H9 (cell line): ENCODE data around the gene NBEAL2. TPM values are rescaled to one million over a fixed set of nuclear protein-coding genes. Genes with fewer than 3 reads are reported as not detected.

ENCODE experiments used
- DNase-seq: peaks from one replicate; pipeline ENCODE4 v3.0.0-alpha.2; 2017
- H2AFZ ChIP-seq: one replicate; pipeline ENCODE4 v1.6.1; 2013; ENCODE audit warnings: mild to moderate bottlenecking, low read length, control low read depth, moderate library complexity
- H2AK5ac ChIP-seq: 2 replicates; pipeline ENCODE4 v1.6.1; 2013; ENCODE audit warnings: low read length, control low read depth, mixed read lengths; ENCODE audit not compliant: insufficient read length
- H2BK120ac ChIP-seq: one replicate; pipeline ENCODE4 v1.6.1; 2013; ENCODE audit warnings: low read depth, mild to moderate bottlenecking, low read length, control low read depth, inconsistent platforms; ENCODE audit not compliant: poor library complexity, severe bottlenecking
- H2BK12ac ChIP-seq: 2 replicates; pipeline ENCODE4 v1.6.1; 2013; ENCODE audit warnings: low read length, control low read depth, mixed read lengths, low read depth; ENCODE audit not compliant: insufficient read length
- H2BK15ac ChIP-seq: 2 replicates; pipeline ENCODE4 v1.6.1; 2013; ENCODE audit warnings: low read depth, low read length, control low read depth
- H2BK20ac ChIP-seq: one replicate; pipeline ENCODE4 v1.6.1; 2013; ENCODE audit warnings: low read depth, mild to moderate bottlenecking, low read length, control low read depth, inconsistent platforms; ENCODE audit not compliant: poor library complexity, severe bottlenecking
- H2BK5ac ChIP-seq: 2 replicates; pipeline ENCODE4 v1.6.1; 2013; ENCODE audit warnings: low read length, control low read depth, mixed read lengths; ENCODE audit not compliant: insufficient read length
- H3K14ac ChIP-seq: 2 replicates; pipeline ENCODE4 v1.6.1; 2013; ENCODE audit warnings: low read length, control low read depth; ENCODE audit not compliant: insufficient read depth
- H3K18ac ChIP-seq: 2 replicates; pipeline ENCODE4 v1.6.1; 2013; ENCODE audit warnings: low read depth, mild to moderate bottlenecking, mixed read lengths, low read length, control low read depth; ENCODE audit not compliant: insufficient read length
- H3K23ac ChIP-seq: 2 replicates; pipeline ENCODE4 v1.6.1; 2013; ENCODE audit warnings: low read length, control low read depth, mixed read lengths, low read depth; ENCODE audit not compliant: insufficient read length
- H3K23me2 ChIP-seq: 2 replicates; pipeline ENCODE4 v1.6.1; 2013; ENCODE audit warnings: low read depth, mild to moderate bottlenecking, mixed read lengths, low read length, control low read depth; ENCODE audit not compliant: insufficient read length, poor library complexity, severe bottlenecking
- H3K27ac ChIP-seq: 2 replicates; pipeline ENCODE4 v1.5.1; 2013; ENCODE audit warnings: low read length, control low read depth, mixed read lengths, low read depth; ENCODE audit not compliant: insufficient read length
- H3K27me3 ChIP-seq: 2 replicates; pipeline ENCODE4 v1.6.1; 2013; ENCODE audit warnings: low read length, control low read depth, inconsistent platforms; ENCODE audit not compliant: insufficient read depth
- H3K4ac ChIP-seq: 2 replicates; pipeline ENCODE4 v1.6.1; 2013; ENCODE audit warnings: low read depth, mild to moderate bottlenecking, control low read depth, inconsistent platforms, low read length, moderate library complexity
- H3K4me1 ChIP-seq: 2 replicates; pipeline ENCODE4 v1.6.1; 2013; ENCODE audit warnings: low read length, control low read depth, inconsistent platforms; ENCODE audit not compliant: insufficient read depth
- H3K4me2 ChIP-seq: 2 replicates; pipeline ENCODE4 v1.6.1; 2013; ENCODE audit warnings: low read length, control low read depth, mixed read lengths; ENCODE audit not compliant: insufficient read length, insufficient read depth
- H3K56ac ChIP-seq: 2 replicates; pipeline ENCODE4 v1.6.1; 2013; ENCODE audit warnings: low read depth, mild to moderate bottlenecking, mixed read lengths, low read length, control low read depth; ENCODE audit not compliant: insufficient read length
- H3K79me1 ChIP-seq: 2 replicates; pipeline ENCODE4 v1.6.1; 2013; ENCODE audit warnings: low read depth, mild to moderate bottlenecking, moderate library complexity, low read length, control low read depth, inconsistent platforms; ENCODE audit not compliant: insufficient read depth, poor library complexity, severe bottlenecking
- H3K79me2 ChIP-seq: 2 replicates; pipeline ENCODE4 v1.6.1; 2013; ENCODE audit warnings: low read length, control low read depth, inconsistent platforms; ENCODE audit not compliant: insufficient read depth
- H3K9ac ChIP-seq: 2 replicates; pipeline ENCODE4 v1.6.1; 2013; ENCODE audit warnings: low read length, control low read depth, mixed read lengths; ENCODE audit not compliant: insufficient read length; ENCODE audit errors: extremely low read depth
- H3K9me3 ChIP-seq: one replicate; pipeline ENCODE4 v1.6.1; 2013; ENCODE audit warnings: low read depth, low read length, inconsistent platforms; ENCODE audit not compliant: control insufficient read depth
- H3T11ph ChIP-seq: one replicate; pipeline ENCODE4 v1.6.1; 2013; ENCODE audit warnings: mild to moderate bottlenecking, low read length, control low read depth, inconsistent platforms
- H4K20me1 ChIP-seq: one replicate; pipeline ENCODE4 v1.6.1; 2013; ENCODE audit not compliant: control insufficient read depth, insufficient read length, insufficient read depth
- H4K5ac ChIP-seq: 2 replicates; pipeline ENCODE4 v1.6.1; 2013; ENCODE audit warnings: low read depth, mild to moderate bottlenecking, mixed read lengths, low read length, control low read depth; ENCODE audit not compliant: insufficient read length
- H4K8ac ChIP-seq: replicated peaks from 2 replicates; pipeline ENCODE4 v1.6.1; 2013; ENCODE audit warnings: low read length, control low read depth, mixed read lengths, low read depth; ENCODE audit not compliant: insufficient read length
- H4K91ac ChIP-seq: 2 replicates; pipeline ENCODE4 v1.6.1; 2013; ENCODE audit warnings: low read depth, mild to moderate bottlenecking, moderate library complexity, mixed read lengths, low read length, control low read depth; ENCODE audit not compliant: insufficient read length
- H3K27ac Mint-ChIP-seq, 3 experiments: 2 replicates in 2 of 3; 3 replicates in 1 of 3; pipeline ENCODE4 v1.8.0; 2020 to 2021; ENCODE audit warnings: mixed read lengths in 3 of 3, mild to moderate bottlenecking in 1 of 3, moderate library complexity in 1 of 3
- H3K27me3 Mint-ChIP-seq: 2 replicates; pipeline ENCODE4 v1.8.0; 2021; ENCODE audit warnings: low read depth, mild to moderate bottlenecking, moderate library complexity, mixed read lengths
- H3K36me3 Mint-ChIP-seq, 3 experiments: 2 replicates in 2 of 3; 3 replicates in 1 of 3; pipeline ENCODE4 v1.8.0; 2020 to 2021; ENCODE audit warnings: low read depth in 3 of 3, mixed read lengths in 3 of 3; ENCODE audit not compliant: insufficient read depth in 1 of 3
- H3K4me1 Mint-ChIP-seq, 2 experiments: 2 replicates each; pipeline ENCODE4 v1.8.0; 2020; ENCODE audit warnings: mixed read lengths in 2 of 2
- H3K4me3 Mint-ChIP-seq, 2 experiments: 2 replicates in 1 of 2; 3 replicates in 1 of 2; pipeline ENCODE4 v1.8.0; 2020 to 2021; ENCODE audit warnings: mild to moderate bottlenecking in 2 of 2, mixed read lengths in 2 of 2, moderate library complexity in 1 of 2
- H3K9me3 Mint-ChIP-seq, 2 experiments: 2 replicates in 1 of 2; 3 replicates in 1 of 2; pipeline ENCODE4 v1.8.0; 2020; ENCODE audit warnings: mild to moderate bottlenecking in 2 of 2, mixed read lengths in 2 of 2, moderate library complexity in 1 of 2
- WGBS: extraction: QIAGEN DNeasy Blood & Tissue Kit; methylation state at CpG from one replicate; pipeline ENCODE4 v1.1.7; 2013; ENCODE audit warnings: missing lambda C conversion rate, low lambda C conversion rate, mixed read lengths; ENCODE audit not compliant: insufficient read length; ENCODE audit errors: extremely low coverage; 5-methylcytosine and 5-hydroxymethylcytosine counted together
- total RNA-seq: library from RNA; stranded (reverse); gene quantifications from 2 replicates; pipeline ENCODE4 v1.2.1, GENCODE V29; 2021
- TF ChIP-seq, protein P1 (sequence below): fragments of 200-600 bp; sonication (generic); conservative IDR thresholded peaks from 3 replicates; pipeline ENCODE4 v1.8.0; 2021; ENCODE audit warnings: antibody characterized with exemption, mild to moderate bottlenecking

The NBEAL2 gene
- total RNA-seq, 1 experiment from 2014 or later: 52.1 TPM

DNA sequence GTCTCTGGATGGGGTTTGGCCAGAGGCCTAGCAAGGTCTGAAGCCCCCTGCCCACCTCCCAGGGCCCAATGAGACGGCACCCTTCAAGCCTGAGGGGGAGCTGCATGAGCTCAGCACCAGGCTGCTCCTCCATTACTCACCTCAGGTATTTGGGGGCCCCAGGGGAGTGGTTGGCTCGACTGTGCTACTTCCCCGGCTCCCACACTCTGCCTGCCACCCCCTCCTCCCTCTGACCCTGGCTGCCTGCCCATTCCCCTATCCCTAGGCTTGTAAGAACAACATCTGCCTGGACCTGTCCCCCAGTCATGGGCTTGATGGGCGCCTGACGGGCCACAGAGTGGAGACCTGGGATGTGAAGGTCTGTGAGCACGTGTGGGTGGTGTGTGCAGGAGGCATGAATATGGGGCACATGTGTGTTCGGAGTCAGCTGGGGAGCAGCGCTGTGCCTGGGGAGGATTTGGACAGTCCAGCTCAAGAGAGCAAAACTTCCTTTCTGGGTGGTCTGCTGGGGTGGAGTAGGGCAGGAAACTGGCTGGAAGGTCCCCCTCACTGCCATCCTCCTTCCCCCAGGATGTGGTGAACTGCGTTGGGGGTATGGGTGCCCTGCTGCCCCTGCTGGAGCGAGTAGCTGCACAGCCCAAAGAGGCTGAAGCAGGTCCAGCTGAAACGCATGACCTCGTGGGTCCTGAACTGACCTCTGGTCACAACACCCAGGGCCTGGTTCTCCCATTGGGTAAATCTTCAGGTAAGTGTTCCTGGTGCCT lies 17.4 kb downstream of the NBEAL2 start:
- Histone ChIP-seq H2AFZ (no peak overlapping the region), H3K4ac (no peak overlapping the region), H4K20me1 (no peaks in the 10 kb centered on the region), H3T11ph (no peak overlapping the region), H2BK5ac (no peak overlapping the region), H2BK15ac (no peak overlapping the region), H3K23me2 (no peaks in the 10 kb centered on the region), H2AK5ac (no peak overlapping the region), H2BK20ac (no peak overlapping the region), H3K14ac (no peak overlapping the region; the same call in 1 of the 2 replicates), H3K4me1 (no peaks in the 10 kb centered on the region), H3K79me2 (no peaks in the 10 kb centered on the region), H3K9ac (no peak overlapping the region), H3K27ac (no peak overlapping the region), H3K27me3 (no peaks in the 10 kb centered on the region), H2BK12ac (no peak overlapping the region), H3K79me1 (no peaks in the 10 kb centered on the region), H3K18ac (no peak overlapping the region), H4K8ac (no peak overlapping the region), H2BK120ac (no peak overlapping the region), H3K23ac (no peak overlapping the region), H3K4me2 (no peak overlapping the region), H3K9me3 (no peaks in the 10 kb centered on the region), H4K5ac (no peak overlapping the region), H3K56ac (no peak overlapping the region), H4K91ac (no peak overlapping the region)
- TF ChIP-seq, protein P1, sequence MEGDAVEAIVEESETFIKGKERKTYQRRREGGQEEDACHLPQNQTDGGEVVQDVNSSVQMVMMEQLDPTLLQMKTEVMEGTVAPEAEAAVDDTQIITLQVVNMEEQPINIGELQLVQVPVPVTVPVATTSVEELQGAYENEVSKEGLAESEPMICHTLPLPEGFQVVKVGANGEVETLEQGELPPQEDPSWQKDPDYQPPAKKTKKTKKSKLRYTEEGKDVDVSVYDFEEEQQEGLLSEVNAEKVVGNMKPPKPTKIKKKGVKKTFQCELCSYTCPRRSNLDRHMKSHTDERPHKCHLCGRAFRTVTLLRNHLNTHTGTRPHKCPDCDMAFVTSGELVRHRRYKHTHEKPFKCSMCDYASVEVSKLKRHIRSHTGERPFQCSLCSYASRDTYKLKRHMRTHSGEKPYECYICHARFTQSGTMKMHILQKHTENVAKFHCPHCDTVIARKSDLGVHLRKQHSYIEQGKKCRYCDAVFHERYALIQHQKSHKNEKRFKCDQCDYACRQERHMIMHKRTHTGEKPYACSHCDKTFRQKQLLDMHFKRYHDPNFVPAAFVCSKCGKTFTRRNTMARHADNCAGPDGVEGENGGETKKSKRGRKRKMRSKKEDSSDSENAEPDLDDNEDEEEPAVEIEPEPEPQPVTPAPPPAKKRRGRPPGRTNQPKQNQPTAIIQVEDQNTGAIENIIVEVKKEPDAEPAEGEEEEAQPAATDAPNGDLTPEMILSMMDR: no peak
- no peaks in the 10 kb centered on the region for H3K27me3 Mint-ChIP-seq
- peaks cover 8 to 13% of the 10 kb centered on the region in 2 experiments for H3K4me1 Mint-ChIP-seq
- no peaks in the 10 kb centered on the region for H3K9me3 Mint-ChIP-seq
- DNase-seq: no peak
- peaks cover 5 to 23% (median 18%) of the 10 kb centered on the region in 3 experiments; a peak in 6 of 7 replicates for H3K36me3 Mint-ChIP-seq
- H3K4me3 Mint-ChIP-seq: no peak overlapping the region
- no CpG with 5 or more reads among the region's 12 CpGs for WGBS
- peak overlapping the region in 1 of 3 experiments; percentile 39; a peak in 1 of 7 replicates for H3K27ac Mint-ChIP-seq
